Measurements from ENCODE around the gene RPS6KC1. TPM values are rescaled to one million over a fixed set of nuclear protein-coding genes. Genes with fewer than 3 reads are reported as not detected.

The RPS6KC1 gene
- total and polyA plus RNA-seq, 9 of the 15 experiments (the other 6 are each of a cell fraction or from before 2014, with no cell fraction given) = 4.3 to 34.6 (median 20.9) TPM

- TF ChIP-seq PRDM10 (IDR thresholded peaks at IDR 0.05; ENCODE audit: partially characterized antibody) (no peak), RUNX1 (IDR thresholded peaks at IDR 0.05; ENCODE audit: low read depth) (no peak), CBFA2T3 (IDR thresholded peaks at IDR 0.05) (no peak), ELK1 (CRISPR knock-in tag; IDR thresholded peaks at IDR 0.05) (no peak), ILK (tag; IDR thresholded peaks at IDR 0.05; ENCODE audit: borderline replicate concordance, low read depth) (no peak), PPARD (CRISPR knock-in tag; IDR thresholded peaks at IDR 0.05) (no peak), FOXJ2 (tag; IDR thresholded peaks at IDR 0.05) (0 out of 2 replicates have a peak, but pooled peaks have one; percentile 63), CREBBP (IDR thresholded peaks at IDR 0.05; ENCODE audit: low read depth, low read length) (no peak), SIX5 (IDR thresholded peaks at IDR 0.05; ENCODE audit: borderline replicate concordance in 1 of 2, insufficient read depth in 1 of 2, low read depth in 1 of 2, low read length in 2 of 2) (no peak), ZNF197 (CRISPR knock-in tag; IDR thresholded peaks at IDR 0.05; ENCODE audit: low read depth) (no peak; the same call in 1 of the 2 replicates), RBM22 (IDR thresholded peaks at IDR 0.05; ENCODE audit: low read depth, low read length, poor library complexity, severe bottlenecking) (no peak), HDAC2 (IDR thresholded peaks at IDR 0.05) (0 out of 2 replicates have a peak, but pooled peaks have one; percentile 16), FIP1L1 (IDR thresholded peaks at IDR 0.05; ENCODE audit: low read depth, low read length, poor library complexity, severe bottlenecking) (no peak), KDM5B (IDR thresholded peaks at IDR 0.05; ENCODE audit: insufficient replicate concordance, low read depth, low read length) (no peak), RFX1 (IDR thresholded peaks at IDR 0.05) (no peak), ZNF324 (CRISPR knock-in tag; IDR thresholded peaks at IDR 0.05) (no peak)
- TF ChIP-seq, protein P1, sequence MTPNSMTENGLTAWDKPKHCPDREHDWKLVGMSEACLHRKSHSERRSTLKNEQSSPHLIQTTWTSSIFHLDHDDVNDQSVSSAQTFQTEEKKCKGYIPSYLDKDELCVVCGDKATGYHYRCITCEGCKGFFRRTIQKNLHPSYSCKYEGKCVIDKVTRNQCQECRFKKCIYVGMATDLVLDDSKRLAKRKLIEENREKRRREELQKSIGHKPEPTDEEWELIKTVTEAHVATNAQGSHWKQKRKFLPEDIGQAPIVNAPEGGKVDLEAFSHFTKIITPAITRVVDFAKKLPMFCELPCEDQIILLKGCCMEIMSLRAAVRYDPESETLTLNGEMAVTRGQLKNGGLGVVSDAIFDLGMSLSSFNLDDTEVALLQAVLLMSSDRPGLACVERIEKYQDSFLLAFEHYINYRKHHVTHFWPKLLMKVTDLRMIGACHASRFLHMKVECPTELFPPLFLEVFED (CRISPR knock-in tag; conservative IDR thresholded peaks at IDR 0.05) = no peak
Measured at GRCh38 chr1:213017447-213018273, 33.4 kb upstream of the RPS6KC1 start (continued).

All from K562 (cell line).